H9 (cell line): ENCODE results near the gene IL1RAPL2. TPM values are rescaled to one million over a fixed set of nuclear protein-coding genes. Genes with fewer than 3 reads are reported as not detected.

Source experiments
- DNase-seq: peaks from one replicate; pipeline ENCODE4 v3.0.0-alpha.2; 2017
- H2AFZ ChIP-seq: one replicate; pipeline ENCODE4 v1.6.1; 2013; ENCODE audit warnings: mild to moderate bottlenecking, low read length, control low read depth, moderate library complexity
- H2AK5ac ChIP-seq: 2 replicates; pipeline ENCODE4 v1.6.1; 2013; ENCODE audit warnings: low read length, control low read depth, mixed read lengths; ENCODE audit not compliant: insufficient read length
- H2BK120ac ChIP-seq: one replicate; pipeline ENCODE4 v1.6.1; 2013; ENCODE audit warnings: low read depth, mild to moderate bottlenecking, low read length, control low read depth, inconsistent platforms; ENCODE audit not compliant: poor library complexity, severe bottlenecking
- H2BK12ac ChIP-seq: 2 replicates; pipeline ENCODE4 v1.6.1; 2013; ENCODE audit warnings: low read length, control low read depth, mixed read lengths, low read depth; ENCODE audit not compliant: insufficient read length
- H2BK15ac ChIP-seq: 2 replicates; pipeline ENCODE4 v1.6.1; 2013; ENCODE audit warnings: low read depth, low read length, control low read depth
- H2BK20ac ChIP-seq: one replicate; pipeline ENCODE4 v1.6.1; 2013; ENCODE audit warnings: low read depth, mild to moderate bottlenecking, low read length, control low read depth, inconsistent platforms; ENCODE audit not compliant: poor library complexity, severe bottlenecking
- H2BK5ac ChIP-seq: 2 replicates; pipeline ENCODE4 v1.6.1; 2013; ENCODE audit warnings: low read length, control low read depth, mixed read lengths; ENCODE audit not compliant: insufficient read length
- H3K14ac ChIP-seq: 2 replicates; pipeline ENCODE4 v1.6.1; 2013; ENCODE audit warnings: low read length, control low read depth; ENCODE audit not compliant: insufficient read depth
- H3K18ac ChIP-seq: 2 replicates; pipeline ENCODE4 v1.6.1; 2013; ENCODE audit warnings: low read depth, mild to moderate bottlenecking, mixed read lengths, low read length, control low read depth; ENCODE audit not compliant: insufficient read length
- H3K23ac ChIP-seq: 2 replicates; pipeline ENCODE4 v1.6.1; 2013; ENCODE audit warnings: low read length, control low read depth, mixed read lengths, low read depth; ENCODE audit not compliant: insufficient read length
- H3K23me2 ChIP-seq: 2 replicates; pipeline ENCODE4 v1.6.1; 2013; ENCODE audit warnings: low read depth, mild to moderate bottlenecking, mixed read lengths, low read length, control low read depth; ENCODE audit not compliant: insufficient read length, poor library complexity, severe bottlenecking
- H3K27ac ChIP-seq: 2 replicates; pipeline ENCODE4 v1.5.1; 2013; ENCODE audit warnings: low read length, control low read depth, mixed read lengths, low read depth; ENCODE audit not compliant: insufficient read length
- H3K27me3 ChIP-seq: 2 replicates; pipeline ENCODE4 v1.6.1; 2013; ENCODE audit warnings: low read length, control low read depth, inconsistent platforms; ENCODE audit not compliant: insufficient read depth
- H3K4ac ChIP-seq: 2 replicates; pipeline ENCODE4 v1.6.1; 2013; ENCODE audit warnings: low read depth, mild to moderate bottlenecking, control low read depth, inconsistent platforms, low read length, moderate library complexity
- H3K4me1 ChIP-seq: 2 replicates; pipeline ENCODE4 v1.6.1; 2013; ENCODE audit warnings: low read length, control low read depth, inconsistent platforms; ENCODE audit not compliant: insufficient read depth
- H3K4me2 ChIP-seq: 2 replicates; pipeline ENCODE4 v1.6.1; 2013; ENCODE audit warnings: low read length, control low read depth, mixed read lengths; ENCODE audit not compliant: insufficient read length, insufficient read depth
- H3K56ac ChIP-seq: 2 replicates; pipeline ENCODE4 v1.6.1; 2013; ENCODE audit warnings: low read depth, mild to moderate bottlenecking, mixed read lengths, low read length, control low read depth; ENCODE audit not compliant: insufficient read length
- H3K79me1 ChIP-seq: 2 replicates; pipeline ENCODE4 v1.6.1; 2013; ENCODE audit warnings: low read depth, mild to moderate bottlenecking, moderate library complexity, low read length, control low read depth, inconsistent platforms; ENCODE audit not compliant: insufficient read depth, poor library complexity, severe bottlenecking
- H3K79me2 ChIP-seq: 2 replicates; pipeline ENCODE4 v1.6.1; 2013; ENCODE audit warnings: low read length, control low read depth, inconsistent platforms; ENCODE audit not compliant: insufficient read depth
- H3K9ac ChIP-seq: 2 replicates; pipeline ENCODE4 v1.6.1; 2013; ENCODE audit warnings: low read length, control low read depth, mixed read lengths; ENCODE audit not compliant: insufficient read length; ENCODE audit errors: extremely low read depth
- H3K9me3 ChIP-seq: one replicate; pipeline ENCODE4 v1.6.1; 2013; ENCODE audit warnings: low read depth, low read length, inconsistent platforms; ENCODE audit not compliant: control insufficient read depth
- H3T11ph ChIP-seq: one replicate; pipeline ENCODE4 v1.6.1; 2013; ENCODE audit warnings: mild to moderate bottlenecking, low read length, control low read depth, inconsistent platforms
- H4K20me1 ChIP-seq: one replicate; pipeline ENCODE4 v1.6.1; 2013; ENCODE audit not compliant: control insufficient read depth, insufficient read length, insufficient read depth
- H4K5ac ChIP-seq: 2 replicates; pipeline ENCODE4 v1.6.1; 2013; ENCODE audit warnings: low read depth, mild to moderate bottlenecking, mixed read lengths, low read length, control low read depth; ENCODE audit not compliant: insufficient read length
- H4K8ac ChIP-seq: replicated peaks from 2 replicates; pipeline ENCODE4 v1.6.1; 2013; ENCODE audit warnings: low read length, control low read depth, mixed read lengths, low read depth; ENCODE audit not compliant: insufficient read length
- H4K91ac ChIP-seq: 2 replicates; pipeline ENCODE4 v1.6.1; 2013; ENCODE audit warnings: low read depth, mild to moderate bottlenecking, moderate library complexity, mixed read lengths, low read length, control low read depth; ENCODE audit not compliant: insufficient read length
- H3K27ac Mint-ChIP-seq, 3 experiments: 2 replicates in 2 of 3; 3 replicates in 1 of 3; pipeline ENCODE4 v1.8.0; 2020 to 2021; ENCODE audit warnings: mixed read lengths in 3 of 3, mild to moderate bottlenecking in 1 of 3, moderate library complexity in 1 of 3
- H3K27me3 Mint-ChIP-seq: 2 replicates; pipeline ENCODE4 v1.8.0; 2021; ENCODE audit warnings: low read depth, mild to moderate bottlenecking, moderate library complexity, mixed read lengths
- H3K36me3 Mint-ChIP-seq, 3 experiments: 2 replicates in 2 of 3; 3 replicates in 1 of 3; pipeline ENCODE4 v1.8.0; 2020 to 2021; ENCODE audit warnings: low read depth in 3 of 3, mixed read lengths in 3 of 3; ENCODE audit not compliant: insufficient read depth in 1 of 3
- H3K4me1 Mint-ChIP-seq, 2 experiments: 2 replicates each; pipeline ENCODE4 v1.8.0; 2020; ENCODE audit warnings: mixed read lengths in 2 of 2
- H3K4me3 Mint-ChIP-seq, 2 experiments: 2 replicates in 1 of 2; 3 replicates in 1 of 2; pipeline ENCODE4 v1.8.0; 2020 to 2021; ENCODE audit warnings: mild to moderate bottlenecking in 2 of 2, mixed read lengths in 2 of 2, moderate library complexity in 1 of 2
- H3K9me3 Mint-ChIP-seq, 2 experiments: 2 replicates in 1 of 2; 3 replicates in 1 of 2; pipeline ENCODE4 v1.8.0; 2020; ENCODE audit warnings: mild to moderate bottlenecking in 2 of 2, mixed read lengths in 2 of 2, moderate library complexity in 1 of 2
- WGBS: extraction: QIAGEN DNeasy Blood & Tissue Kit; methylation state at CpG from one replicate; pipeline ENCODE4 v1.1.7; 2013; ENCODE audit warnings: missing lambda C conversion rate, low lambda C conversion rate, mixed read lengths; ENCODE audit not compliant: insufficient read length; ENCODE audit errors: extremely low coverage; 5-methylcytosine and 5-hydroxymethylcytosine counted together
- total RNA-seq: library from RNA; stranded (reverse); gene quantifications from 2 replicates; pipeline ENCODE4 v1.2.1, GENCODE V29; 2021
- TF ChIP-seq, protein P1 (sequence below): fragments of 200-600 bp; sonication (generic); conservative IDR thresholded peaks from 3 replicates; pipeline ENCODE4 v1.8.0; 2021; ENCODE audit warnings: antibody characterized with exemption, mild to moderate bottlenecking

Gene IL1RAPL2
- total RNA-seq, 1 experiment from 2014 or later, result not detected

DNA sequence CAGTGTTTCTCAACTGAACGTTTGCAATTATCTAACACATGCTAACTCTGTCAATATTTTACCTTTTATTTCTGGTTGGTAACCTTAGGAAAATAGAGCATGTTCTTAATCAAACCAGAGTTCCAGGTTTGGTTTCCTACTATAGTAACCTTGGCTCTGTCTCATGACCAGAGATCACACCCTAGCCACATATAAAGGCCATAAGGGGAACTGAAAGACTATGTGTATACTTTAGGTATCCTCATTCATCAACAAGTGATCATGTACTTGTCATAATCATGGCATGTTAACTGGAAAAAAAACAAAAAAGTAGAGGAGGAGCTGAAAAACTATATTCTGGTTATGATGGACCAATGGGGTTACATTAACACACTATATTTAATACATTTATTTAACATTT is 352.1 kb downstream of the IL1RAPL2 start:
- no peaks in the 10 kb centered on the region; the same call in 1 of the 2 replicates for H3K27me3 Mint-ChIP-seq
- Histone ChIP-seq H4K5ac (no peak overlapping the region), H3K27me3 (no peaks in the 10 kb centered on the region), H3T11ph (no peak overlapping the region), H4K20me1 (no peaks in the 10 kb centered on the region), H3K9me3 (no peaks in the 10 kb centered on the region), H3K23me2 (no peaks in the 10 kb centered on the region), H3K79me1 (no peaks in the 10 kb centered on the region), H3K18ac (no peak overlapping the region), H3K9ac (no peak overlapping the region), H3K4ac (no peak overlapping the region), H2AFZ (no peak overlapping the region), H3K14ac (no peak overlapping the region), H4K8ac (no peak overlapping the region), H2BK20ac (no peak overlapping the region), H2BK12ac (no peak overlapping the region), H3K27ac (no peak overlapping the region), H4K91ac (no peak overlapping the region), H2AK5ac (no peak overlapping the region), H3K4me1 (no peaks in the 10 kb centered on the region), H3K56ac (no peak overlapping the region), H2BK15ac (no peak overlapping the region), H3K79me2 (no peaks in the 10 kb centered on the region), H2BK5ac (no peak overlapping the region), H3K4me2 (no peak overlapping the region), H3K23ac (no peak overlapping the region), H2BK120ac (no peak overlapping the region)
- TF ChIP-seq, protein P1, sequence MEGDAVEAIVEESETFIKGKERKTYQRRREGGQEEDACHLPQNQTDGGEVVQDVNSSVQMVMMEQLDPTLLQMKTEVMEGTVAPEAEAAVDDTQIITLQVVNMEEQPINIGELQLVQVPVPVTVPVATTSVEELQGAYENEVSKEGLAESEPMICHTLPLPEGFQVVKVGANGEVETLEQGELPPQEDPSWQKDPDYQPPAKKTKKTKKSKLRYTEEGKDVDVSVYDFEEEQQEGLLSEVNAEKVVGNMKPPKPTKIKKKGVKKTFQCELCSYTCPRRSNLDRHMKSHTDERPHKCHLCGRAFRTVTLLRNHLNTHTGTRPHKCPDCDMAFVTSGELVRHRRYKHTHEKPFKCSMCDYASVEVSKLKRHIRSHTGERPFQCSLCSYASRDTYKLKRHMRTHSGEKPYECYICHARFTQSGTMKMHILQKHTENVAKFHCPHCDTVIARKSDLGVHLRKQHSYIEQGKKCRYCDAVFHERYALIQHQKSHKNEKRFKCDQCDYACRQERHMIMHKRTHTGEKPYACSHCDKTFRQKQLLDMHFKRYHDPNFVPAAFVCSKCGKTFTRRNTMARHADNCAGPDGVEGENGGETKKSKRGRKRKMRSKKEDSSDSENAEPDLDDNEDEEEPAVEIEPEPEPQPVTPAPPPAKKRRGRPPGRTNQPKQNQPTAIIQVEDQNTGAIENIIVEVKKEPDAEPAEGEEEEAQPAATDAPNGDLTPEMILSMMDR, result no peak
- H3K9me3 Mint-ChIP-seq, result peaks cover 5 to 33% of the 10 kb centered on the region in 2 experiments
- DNase-seq, result no peak
- H3K36me3 Mint-ChIP-seq, result peaks cover 0 to 3% (median 0%) of the 10 kb centered on the region in 3 experiments; a peak in 1 of 7 replicates
- no peaks in the 10 kb centered on the region for H3K4me1 Mint-ChIP-seq
- WGBS, result no CpG with 5 or more reads among the region's 1 CpG
- no peak overlapping the region for H3K4me3 Mint-ChIP-seq
- no peak overlapping the region for H3K27ac Mint-ChIP-seq
